Suprapubic skin (tissue), 4 donors: ENCODE data around the gene DMXL1. TPM values are rescaled to one million over a fixed set of nuclear protein-coding genes. Genes with fewer than 3 reads are reported as not detected.

Experiments
- DNase-seq, 2 donors: peaks; one replicate each; pipeline ENCODE4 v3.0.0-alpha.2; 2019; ENCODE audit warnings: low spot score in 2 of 2
- H3K27ac ChIP-seq: fragments of 200-600 bp; sonication (generic); one replicate; pipeline ENCODE4 v1.5.1; 2019
- H3K27me3 ChIP-seq: fragments of 200-600 bp; sonication (generic); one replicate; pipeline ENCODE4 v1.5.1; 2019
- H3K36me3 ChIP-seq: fragments of 200-600 bp; sonication (generic); one replicate; pipeline ENCODE4 v1.5.1; 2019
- H3K4me1 ChIP-seq: fragments of 200-600 bp; sonication (generic); one replicate; pipeline ENCODE4 v1.5.1; 2019
- H3K4me3 ChIP-seq: fragments of 200-600 bp; sonication (generic); one replicate; pipeline ENCODE4 v1.5.1; 2019; ENCODE audit warnings: mild to moderate bottlenecking
- H3K9me3 ChIP-seq: fragments of 200-600 bp; sonication (generic); one replicate; pipeline ENCODE4 v1.5.1; 2019
- CTCF ChIP-seq, 2 donors: fragments of 200-600 bp in 1 of 2; fragments of 450-650 bp in 1 of 2; sonication (generic) in 1 of 2; IDR thresholded peaks; one replicate each; pipeline ENCODE4 v1.5.1; 2016 to 2019; ENCODE audit warnings: antibody characterized with exemption in 2 of 2, mild to moderate bottlenecking in 1 of 2, moderate library complexity in 1 of 2
- EP300 ChIP-seq: sonication (generic); formaldehyde crosslinking; IDR thresholded peaks from one replicate; pipeline ENCODE4 v1.6.1; 2017; ENCODE audit warnings: antibody characterized with exemption
- POLR2A ChIP-seq, 2 donors: fragments of 450-650 bp; IDR thresholded peaks; one replicate each; pipeline ENCODE4 v1.6.1; 2017; ENCODE audit warnings: antibody characterized with exemption in 2 of 2, mild to moderate bottlenecking in 2 of 2, moderate library complexity in 2 of 2
- POLR2AphosphoS5 ChIP-seq, 3 donors: sonication (generic); formaldehyde crosslinking; IDR thresholded peaks; one replicate each; pipeline ENCODE4 v1.6.1; 2017; ENCODE audit warnings: antibody characterized with exemption in 3 of 3
- WGBS: methylation state at CpG from one replicate; pipeline ENCODE4 v1.1.5; 2018; 5-methylcytosine and 5-hydroxymethylcytosine counted together
- total RNA-seq, 4 donors: library from RNA; depleted of rRNA; stranded (reverse); fragments of >200 nt; gene quantifications; one replicate each; pipeline ENCODE4 v1.1.0, GENCODE V29; 2016

DMXL1 gene
- total RNA-seq, 4 donors from 2014 or later = 38.8 to 79.1 (median 47.9) TPM

- 85% methylated on average over 7 of the region's 8 CpGs for WGBS
- H3K4me1 ChIP-seq = peaks cover 41% of the 10 kb centered on the region
- no peak for DNase-seq
- no peaks in the 10 kb centered on the region for H3K27me3 ChIP-seq
- H3K36me3 ChIP-seq = no peaks in the 10 kb centered on the region
- H3K27ac ChIP-seq = no peak overlapping the region
- no peaks in the 10 kb centered on the region for H3K9me3 ChIP-seq
- TF ChIP-seq EP300 (no peak), CTCF (IDR thresholded peaks at IDR 0.05) (no peak), POLR2AphosphoS5 (IDR thresholded peaks at IDR 0.05) (no peak), POLR2A (IDR thresholded peaks at IDR 0.05) (no peak)
- no peak overlapping the region for H3K4me3 ChIP-seq
Observed at GRCh38 chr5:119286511-119287488, 215.9 kb downstream of the DMXL1 start.

GRCh38 chr5:119287547-119288111, 216.7 kb downstream of the DMXL1 start:
- Histone ChIP-seq H3K27me3 (no peaks in the 10 kb centered on the region), H3K9me3 (no peaks in the 10 kb centered on the region), H3K27ac (no peak overlapping the region), H3K36me3 (no peaks in the 10 kb centered on the region), H3K4me3 (no peak overlapping the region), H3K4me1 (peaks cover 41% of the 10 kb centered on the region)
- TF ChIP-seq CTCF (IDR thresholded peaks at IDR 0.05) = no peak
- TF ChIP-seq EP300 = no peak
- no peak for TF ChIP-seq POLR2A (IDR thresholded peaks at IDR 0.05)
- TF ChIP-seq POLR2AphosphoS5 (IDR thresholded peaks at IDR 0.05) = no peak
- DNase-seq = no peak
- 31% methylated on average over 3 of the region's 3 CpGs for WGBS

GRCh38 chr5:119288379-119289033, 217.6 kb downstream of the DMXL1 start:
- H3K27me3 ChIP-seq = no peaks in the 10 kb centered on the region
- no peaks in the 10 kb centered on the region for H3K36me3 ChIP-seq
- no peaks in the 10 kb centered on the region for H3K9me3 ChIP-seq
- TF ChIP-seq CTCF (IDR thresholded peaks at IDR 0.05) = no peak
- TF ChIP-seq POLR2AphosphoS5 (IDR thresholded peaks at IDR 0.05) = no peak
- TF ChIP-seq EP300 = no peak
- no peak for TF ChIP-seq POLR2A (IDR thresholded peaks at IDR 0.05)
- H3K4me3 ChIP-seq = no peak overlapping the region
- peaks cover 41% of the 10 kb centered on the region for H3K4me1 ChIP-seq
- DNase-seq = no peak
- H3K27ac ChIP-seq = no peak overlapping the region
- 29% methylated on average over 2 of the region's 2 CpGs for WGBS

GRCh38 chr5:119289438-119290044, 218.7 kb downstream of the DMXL1 start:
- H3K27ac ChIP-seq = no peak overlapping the region
- H3K4me3 ChIP-seq = no peak overlapping the region
- no peaks in the 10 kb centered on the region for H3K27me3 ChIP-seq
- no peaks in the 10 kb centered on the region for H3K9me3 ChIP-seq
- TF ChIP-seq POLR2AphosphoS5 (IDR thresholded peaks at IDR 0.05) = no peak
- TF ChIP-seq EP300 = no peak
- TF ChIP-seq POLR2A (IDR thresholded peaks at IDR 0.05) = no peak
- no peak for TF ChIP-seq CTCF (IDR thresholded peaks at IDR 0.05)
- WGBS = 44% methylated on average over 3 of the region's 3 CpGs
- H3K4me1 ChIP-seq = peaks cover 41% of the 10 kb centered on the region
- no peak for DNase-seq
- no peaks in the 10 kb centered on the region for H3K36me3 ChIP-seq
